GM12878 (cell line): ENCODE results near the gene IGFALS.

Experiments used
- EGR1 ChIP-seq, 2 experiments: IDR thresholded peaks; 1 replicate in 1 of 2; 2 replicates in 1 of 2; pipeline ENCODE4 v1.6.1; 2011 to 2012; ENCODE audit warnings: low read depth in 2 of 2, low read length in 2 of 2, borderline replicate concordance in 1 of 2, mild to moderate bottlenecking in 1 of 2, moderate library complexity in 1 of 2
- EZH2 ChIP-seq: IDR thresholded peaks from 2 replicates; pipeline ENCODE4 v1.6.1; 2012; ENCODE audit warnings: low read depth, mild to moderate bottlenecking, control low read depth, inconsistent platforms, low read length, borderline replicate concordance; ENCODE audit not compliant: control insufficient read depth
- FOS ChIP-seq: IDR thresholded peaks from 3 replicates; pipeline ENCODE4 v1.6.1; 2011; ENCODE audit warnings: borderline replicate concordance; ENCODE audit not compliant: insufficient read length; ENCODE audit errors: extremely low read depth
- HDAC6 ChIP-seq: fragments of 200-600 bp; sonication (generic); IDR thresholded peaks from one replicate; pipeline ENCODE4 v1.8.0; 2017; ENCODE audit warnings: antibody characterized with exemption; ENCODE audit not compliant: unreplicated experiment
- KAT2A ChIP-seq: conservative IDR thresholded peaks from 2 replicates; pipeline ENCODE4 v1.6.1; 2011; ENCODE audit warnings: low read depth, low read length; ENCODE audit not compliant: control insufficient read depth
- NR2C2 ChIP-seq: IDR thresholded peaks from 2 replicates; pipeline ENCODE4 v1.6.1; 2011; ENCODE audit warnings: borderline replicate concordance, low read depth; ENCODE audit not compliant: control insufficient read depth, insufficient read length
- POLR2A ChIP-seq: IDR thresholded peaks from 2 replicates; pipeline ENCODE4 v1.6.1; 2011; ENCODE audit warnings: low read depth, mild to moderate bottlenecking, low read length
- SIN3A ChIP-seq: IDR thresholded peaks from 2 replicates; pipeline ENCODE4 v1.6.1; 2012; ENCODE audit warnings: low read depth, low read length, improper control_type of control experiment
- SIX5 ChIP-seq: IDR thresholded peaks from 2 replicates; pipeline ENCODE4 v1.6.1; 2011; ENCODE audit warnings: mild to moderate bottlenecking, low read depth, low read length, moderate library complexity; ENCODE audit not compliant: severe bottlenecking
- TAF1 ChIP-seq: IDR thresholded peaks from 2 replicates; pipeline ENCODE4 v1.6.1; 2011; ENCODE audit warnings: mild to moderate bottlenecking, low read depth, low read length, borderline replicate concordance
- YY1 ChIP-seq: IDR thresholded peaks from 2 replicates; pipeline ENCODE4 v1.6.1; 2011; ENCODE audit warnings: low read depth, mild to moderate bottlenecking, low read length
- TF ChIP-seq, protein P1 (sequence below): fragments of 450-650 bp; IDR thresholded peaks from 2 replicates; pipeline ENCODE4 v1.6.1; 2018; ENCODE audit warnings: mild to moderate bottlenecking, low read depth, moderate library complexity; ENCODE audit not compliant: partially characterized antibody
- TF ChIP-seq, protein P2 (sequence below), 3 experiments: IDR thresholded peaks in 2 of 3; conservative IDR thresholded peaks in 1 of 3; 2 replicates each; pipeline ENCODE4 v1.5.1; 2011; ENCODE audit warnings: low read depth in 3 of 3, low read length in 3 of 3, mild to moderate bottlenecking in 3 of 3, control low read depth in 2 of 3, moderate library complexity in 2 of 3, inconsistent platforms in 1 of 3, mixed read lengths in 1 of 3; ENCODE audit not compliant: control insufficient read depth in 2 of 3, insufficient read depth in 1 of 3; ENCODE audit errors: extremely low read depth in 1 of 3

DNA sequence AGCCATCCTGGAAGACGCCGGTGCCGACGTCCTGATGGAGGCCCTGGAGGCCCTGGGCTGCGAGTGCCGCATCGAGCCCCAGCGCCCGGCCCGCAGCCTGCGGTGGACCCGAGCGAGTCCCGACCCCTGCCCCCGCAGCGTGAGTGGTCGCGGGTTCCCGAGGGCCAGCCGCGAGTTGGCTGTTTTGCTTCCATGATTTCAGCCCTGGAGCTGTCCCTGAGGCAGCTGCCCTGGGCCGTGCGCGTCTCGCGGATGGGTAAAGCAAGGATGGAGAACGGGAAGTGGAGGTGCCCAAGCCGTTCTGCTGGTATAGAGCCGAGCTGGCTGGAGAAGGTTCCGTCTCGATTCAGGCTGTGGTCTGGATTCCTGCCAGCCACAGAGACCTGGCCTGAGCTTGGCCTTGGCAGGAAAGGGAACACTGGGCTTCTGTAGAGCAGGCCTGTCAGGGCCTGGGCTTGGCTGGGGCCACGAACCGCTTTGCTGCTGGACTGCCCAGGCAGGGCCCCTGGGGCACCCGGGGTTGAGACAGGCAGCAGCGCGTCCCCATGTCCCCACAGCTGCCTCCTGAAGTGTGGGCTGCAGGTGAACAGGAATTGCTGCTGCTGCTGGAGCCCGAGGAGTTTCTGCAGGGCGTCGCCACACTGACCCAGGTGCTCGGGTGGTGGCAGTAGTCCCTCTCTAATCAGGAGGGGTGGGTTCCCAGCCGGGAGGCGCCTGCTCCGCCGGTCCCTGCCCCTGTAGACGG, 19.6 kb downstream of the IGFALS start:
- no peak for TF ChIP-seq NR2C2
- no peak for TF ChIP-seq POLR2A
- no peak for TF ChIP-seq KAT2A
- no peak for TF ChIP-seq FOS
- no peak for TF ChIP-seq SIX5
- TF ChIP-seq EZH2 = no peak
- TF ChIP-seq SIN3A = no peak
- TF ChIP-seq, protein P1, sequence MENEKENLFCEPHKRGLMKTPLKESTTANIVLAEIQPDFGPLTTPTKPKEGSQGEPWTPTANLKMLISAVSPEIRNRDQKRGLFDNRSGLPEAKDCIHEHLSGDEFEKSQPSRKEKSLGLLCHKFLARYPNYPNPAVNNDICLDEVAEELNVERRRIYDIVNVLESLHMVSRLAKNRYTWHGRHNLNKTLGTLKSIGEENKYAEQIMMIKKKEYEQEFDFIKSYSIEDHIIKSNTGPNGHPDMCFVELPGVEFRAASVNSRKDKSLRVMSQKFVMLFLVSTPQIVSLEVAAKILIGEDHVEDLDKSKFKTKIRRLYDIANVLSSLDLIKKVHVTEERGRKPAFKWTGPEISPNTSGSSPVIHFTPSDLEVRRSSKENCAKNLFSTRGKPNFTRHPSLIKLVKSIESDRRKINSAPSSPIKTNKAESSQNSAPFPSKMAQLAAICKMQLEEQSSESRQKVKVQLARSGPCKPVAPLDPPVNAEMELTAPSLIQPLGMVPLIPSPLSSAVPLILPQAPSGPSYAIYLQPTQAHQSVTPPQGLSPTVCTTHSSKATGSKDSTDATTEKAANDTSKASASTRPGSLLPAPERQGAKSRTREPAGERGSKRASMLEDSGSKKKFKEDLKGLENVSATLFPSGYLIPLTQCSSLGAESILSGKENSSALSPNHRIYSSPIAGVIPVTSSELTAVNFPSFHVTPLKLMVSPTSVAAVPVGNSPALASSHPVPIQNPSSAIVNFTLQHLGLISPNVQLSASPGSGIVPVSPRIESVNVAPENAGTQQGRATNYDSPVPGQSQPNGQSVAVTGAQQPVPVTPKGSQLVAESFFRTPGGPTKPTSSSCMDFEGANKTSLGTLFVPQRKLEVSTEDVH = no peak
- TF ChIP-seq, protein P2, sequence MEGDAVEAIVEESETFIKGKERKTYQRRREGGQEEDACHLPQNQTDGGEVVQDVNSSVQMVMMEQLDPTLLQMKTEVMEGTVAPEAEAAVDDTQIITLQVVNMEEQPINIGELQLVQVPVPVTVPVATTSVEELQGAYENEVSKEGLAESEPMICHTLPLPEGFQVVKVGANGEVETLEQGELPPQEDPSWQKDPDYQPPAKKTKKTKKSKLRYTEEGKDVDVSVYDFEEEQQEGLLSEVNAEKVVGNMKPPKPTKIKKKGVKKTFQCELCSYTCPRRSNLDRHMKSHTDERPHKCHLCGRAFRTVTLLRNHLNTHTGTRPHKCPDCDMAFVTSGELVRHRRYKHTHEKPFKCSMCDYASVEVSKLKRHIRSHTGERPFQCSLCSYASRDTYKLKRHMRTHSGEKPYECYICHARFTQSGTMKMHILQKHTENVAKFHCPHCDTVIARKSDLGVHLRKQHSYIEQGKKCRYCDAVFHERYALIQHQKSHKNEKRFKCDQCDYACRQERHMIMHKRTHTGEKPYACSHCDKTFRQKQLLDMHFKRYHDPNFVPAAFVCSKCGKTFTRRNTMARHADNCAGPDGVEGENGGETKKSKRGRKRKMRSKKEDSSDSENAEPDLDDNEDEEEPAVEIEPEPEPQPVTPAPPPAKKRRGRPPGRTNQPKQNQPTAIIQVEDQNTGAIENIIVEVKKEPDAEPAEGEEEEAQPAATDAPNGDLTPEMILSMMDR (IDR thresholded peaks at IDR 0.05 in 2 of 3, conservative IDR thresholded peaks at IDR 0.05 in 1 of 3; ENCODE audit: control insufficient read depth in 2 of 3, extremely low read depth in 1 of 3, insufficient read depth in 1 of 3, low read depth in 3 of 3, low read length in 3 of 3) = no peak
- no peak for TF ChIP-seq YY1
- TF ChIP-seq EGR1 (IDR thresholded peaks at IDR 0.05; ENCODE audit: borderline replicate concordance in 1 of 2, low read depth in 2 of 2, low read length in 2 of 2) = no peak
- no peak for TF ChIP-seq HDAC6
- no peak for TF ChIP-seq TAF1
